ENCODE measurements around the gene HIRA. TPM values are rescaled to one million over a fixed set of nuclear protein-coding genes. Genes with fewer than 3 reads are reported as not detected.
A peak's percentile ranks its signal among the peaks of the same experiment; 100 is the strongest.

HIRA gene
- total and polyA plus RNA-seq, 9 of the 15 experiments (the other 6 are each of a cell fraction or from before 2014, with no cell fraction given): 0.96 to 132 (median 58.4) TPM

DNA sequence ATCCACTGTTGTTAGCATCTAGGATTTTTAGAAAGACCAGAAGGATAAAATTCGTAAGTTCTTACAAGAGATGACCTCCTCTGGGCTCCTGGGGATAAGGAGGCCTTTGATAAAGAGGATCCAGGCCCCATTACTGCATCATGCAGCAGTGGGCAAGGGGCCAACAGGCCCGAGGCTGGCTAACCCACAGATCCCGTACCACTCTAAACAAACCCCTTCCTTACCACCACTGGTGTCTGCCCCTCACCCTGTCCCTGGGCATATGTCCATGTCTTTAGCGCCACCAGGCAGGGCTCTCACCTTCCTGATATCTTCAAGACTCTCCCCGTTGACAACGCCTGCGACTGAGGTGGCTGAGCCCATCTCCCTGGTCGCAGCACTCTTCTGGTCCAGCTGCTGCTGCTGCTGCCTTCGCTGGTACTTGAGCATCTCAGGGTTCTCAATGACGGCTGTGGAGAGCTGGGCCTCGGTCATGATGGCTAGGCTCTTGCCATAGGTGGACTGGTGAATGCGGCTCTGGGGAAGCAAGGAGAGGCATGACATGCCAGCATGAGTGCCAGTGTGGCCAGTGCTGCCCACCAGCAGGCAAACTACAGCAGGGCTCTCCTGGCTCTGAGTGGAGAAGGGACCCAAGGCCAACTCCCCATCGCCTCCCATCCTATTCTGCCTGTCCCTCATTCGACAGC is 46.2 kb downstream of the HIRA start (continued):
- TF ChIP-seq MYC (IDR thresholded peaks at IDR 0.05; ENCODE audit: low read depth, low read length) (no peak), MYC (CRISPR knock-in tag; IDR thresholded peaks at IDR 0.05; ENCODE audit: borderline replicate concordance, low read depth) (peak; percentile 68; the same call in 1 of the 2 replicates), CSDE1 (IDR thresholded peaks at IDR 0.05) (no peak), MTA2 (IDR thresholded peaks at IDR 0.05; ENCODE audit: low read depth) (no peak), CBFA2T3 (IDR thresholded peaks at IDR 0.05) (no peak), TFAM (CRISPR knock-in tag; conservative IDR thresholded peaks at IDR 0.05) (no peak), GABPB1 (CRISPR knock-in tag; IDR thresholded peaks at IDR 0.05) (no peak), NFIC (IDR thresholded peaks at IDR 0.05) (peak; percentile 55), ZNF146 (CRISPR knock-in tag; IDR thresholded peaks at IDR 0.05; ENCODE audit: unreplicated experiment) (no peak), KLF13 (tag; IDR thresholded peaks at IDR 0.05; ENCODE audit: borderline replicate concordance, low read depth) (no peak), RBBP5 (IDR thresholded peaks at IDR 0.05; ENCODE audit: borderline replicate concordance, insufficient read depth, low read length, poor library complexity, severe bottlenecking) (peak; percentile 26), ZNF41 (CRISPR knock-in tag; conservative IDR thresholded peaks at IDR 0.05) (no peak), MEF2D (tag; conservative IDR thresholded peaks at IDR 0.05; ENCODE audit: low read depth) (no peak), TEAD1 (CRISPR knock-in tag; IDR thresholded peaks at IDR 0.05) (no peak), ZNF57 (CRISPR knock-in tag; IDR thresholded peaks at IDR 0.05) (no peak)
- TF ChIP-seq, protein P1, sequence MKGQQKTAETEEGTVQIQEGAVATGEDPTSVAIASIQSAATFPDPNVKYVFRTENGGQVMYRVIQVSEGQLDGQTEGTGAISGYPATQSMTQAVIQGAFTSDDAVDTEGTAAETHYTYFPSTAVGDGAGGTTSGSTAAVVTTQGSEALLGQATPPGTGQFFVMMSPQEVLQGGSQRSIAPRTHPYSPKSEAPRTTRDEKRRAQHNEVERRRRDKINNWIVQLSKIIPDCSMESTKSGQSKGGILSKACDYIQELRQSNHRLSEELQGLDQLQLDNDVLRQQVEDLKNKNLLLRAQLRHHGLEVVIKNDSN (CRISPR knock-in tag; IDR thresholded peaks at IDR 0.05): no peak
- TF ChIP-seq, protein P2, sequence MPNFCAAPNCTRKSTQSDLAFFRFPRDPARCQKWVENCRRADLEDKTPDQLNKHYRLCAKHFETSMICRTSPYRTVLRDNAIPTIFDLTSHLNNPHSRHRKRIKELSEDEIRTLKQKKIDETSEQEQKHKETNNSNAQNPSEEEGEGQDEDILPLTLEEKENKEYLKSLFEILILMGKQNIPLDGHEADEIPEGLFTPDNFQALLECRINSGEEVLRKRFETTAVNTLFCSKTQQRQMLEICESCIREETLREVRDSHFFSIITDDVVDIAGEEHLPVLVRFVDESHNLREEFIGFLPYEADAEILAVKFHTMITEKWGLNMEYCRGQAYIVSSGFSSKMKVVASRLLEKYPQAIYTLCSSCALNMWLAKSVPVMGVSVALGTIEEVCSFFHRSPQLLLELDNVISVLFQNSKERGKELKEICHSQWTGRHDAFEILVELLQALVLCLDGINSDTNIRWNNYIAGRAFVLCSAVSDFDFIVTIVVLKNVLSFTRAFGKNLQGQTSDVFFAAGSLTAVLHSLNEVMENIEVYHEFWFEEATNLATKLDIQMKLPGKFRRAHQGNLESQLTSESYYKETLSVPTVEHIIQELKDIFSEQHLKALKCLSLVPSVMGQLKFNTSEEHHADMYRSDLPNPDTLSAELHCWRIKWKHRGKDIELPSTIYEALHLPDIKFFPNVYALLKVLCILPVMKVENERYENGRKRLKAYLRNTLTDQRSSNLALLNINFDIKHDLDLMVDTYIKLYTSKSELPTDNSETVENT (CRISPR knock-in tag; IDR thresholded peaks at IDR 0.05): no peak
- TF ChIP-seq, protein P3, sequence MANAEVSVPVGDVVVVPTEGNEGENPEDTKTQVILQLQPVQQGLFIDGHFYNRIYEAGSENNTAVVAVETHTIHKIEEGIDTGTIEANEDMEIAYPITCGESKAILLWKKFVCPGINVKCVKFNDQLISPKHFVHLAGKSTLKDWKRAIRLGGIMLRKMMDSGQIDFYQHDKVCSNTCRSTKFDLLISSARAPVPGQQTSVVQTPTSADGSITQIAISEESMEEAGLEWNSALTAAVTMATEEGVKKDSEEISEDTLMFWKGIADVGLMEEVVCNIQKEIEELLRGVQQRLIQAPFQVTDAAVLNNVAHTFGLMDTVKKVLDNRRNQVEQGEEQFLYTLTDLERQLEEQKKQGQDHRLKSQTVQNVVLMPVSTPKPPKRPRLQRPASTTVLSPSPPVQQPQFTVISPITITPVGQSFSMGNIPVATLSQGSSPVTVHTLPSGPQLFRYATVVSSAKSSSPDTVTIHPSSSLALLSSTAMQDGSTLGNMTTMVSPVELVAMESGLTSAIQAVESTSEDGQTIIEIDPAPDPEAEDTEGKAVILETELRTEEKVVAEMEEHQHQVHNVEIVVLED (CRISPR knock-in tag; IDR thresholded peaks at IDR 0.05): no peak
- TF ChIP-seq, protein P4, sequence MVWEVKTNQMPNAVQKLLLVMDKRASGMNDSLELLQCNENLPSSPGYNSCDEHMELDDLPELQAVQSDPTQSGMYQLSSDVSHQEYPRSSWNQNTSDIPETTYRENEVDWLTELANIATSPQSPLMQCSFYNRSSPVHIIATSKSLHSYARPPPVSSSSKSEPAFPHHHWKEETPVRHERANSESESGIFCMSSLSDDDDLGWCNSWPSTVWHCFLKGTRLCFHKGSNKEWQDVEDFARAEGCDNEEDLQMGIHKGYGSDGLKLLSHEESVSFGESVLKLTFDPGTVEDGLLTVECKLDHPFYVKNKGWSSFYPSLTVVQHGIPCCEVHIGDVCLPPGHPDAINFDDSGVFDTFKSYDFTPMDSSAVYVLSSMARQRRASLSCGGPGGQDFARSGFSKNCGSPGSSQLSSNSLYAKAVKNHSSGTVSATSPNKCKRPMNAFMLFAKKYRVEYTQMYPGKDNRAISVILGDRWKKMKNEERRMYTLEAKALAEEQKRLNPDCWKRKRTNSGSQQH (CRISPR knock-in tag; IDR thresholded peaks at IDR 0.05): no peak
